Femur (tissue), 1 donor: ENCODE data around the gene KIFC1.
A peak's percentile ranks its signal among the peaks of the same experiment; 100 is the strongest.

Experiments used
- DNase-seq: peaks from one replicate; pipeline ENCODE4 v3.0.0-alpha.2; 2017

The KIFC1 gene

GRCh38 chr6:33445119-33445603 is 53.5 kb downstream of the KIFC1 start:
- no peak for DNase-seq

- no peak for DNase-seq
Measured at GRCh38 chr6:33446356-33446755, 54.7 kb downstream of the KIFC1 start.

- DNase-seq = no peak
Measured at GRCh38 chr6:33450434-33450833, 58.8 kb downstream of the KIFC1 start.

GRCh38 chr6:33451606-33452005 is 60.0 kb downstream of the KIFC1 start:
- peak; percentile 13 for DNase-seq

- peak; percentile 20 for DNase-seq
Measured at GRCh38 chr6:33452496-33452895, 60.9 kb downstream of the KIFC1 start.

GRCh38 chr6:33453393-33454008 is 61.9 kb downstream of the KIFC1 start:
- DNase-seq = peak; percentile 13

GRCh38 chr6:33454009-33454946 is 62.7 kb downstream of the KIFC1 start, which contains the start of gene ZBTB9:
Gene ZBTB9, plus strand, starts transcription at chr6:33454576. Its CDS starts 525 bp downstream, at chr6:33455101.
- peak; percentile 98 for DNase-seq

- peak; percentile 15 for DNase-seq
Measured at GRCh38 chr6:33455051-33455450, 63.4 kb downstream of the KIFC1 start.

- DNase-seq = peak; percentile 16
Measured at GRCh38 chr6:33456156-33456555, 64.5 kb downstream of the KIFC1 start.

- no peak for DNase-seq
Measured at GRCh38 chr6:33458676-33459075, 67.1 kb downstream of the KIFC1 start.

GRCh38 chr6:33459226-33459625 is 67.6 kb downstream of the KIFC1 start:
- DNase-seq = no peak
